ENCODE data around the gene C3orf38.
"Not testable (repeated sequence)": the region's sequence is repeated elsewhere in the genome, so short reads cannot be mapped to it uniquely, and the experiment has no call there.

The C3orf38 gene

GRCh38 chr3:88149509-88150362 is at the start of gene C3orf38:
Gene C3orf38 (plus strand): TSS chr3:88149959. CDS start chr3:88150053, 94 bp downstream.
- DNase-seq (ENCODE audit: low read depth in 2 of 2): peak; percentile 39 to 61

- no peak for DNase-seq (ENCODE audit: low read depth in 2 of 2)
These were observed 48.6 kb upstream of the C3orf38 start for GRCh38 chr3:88101142-88101541.

- DNase-seq (ENCODE audit: low read depth in 2 of 2): no peak
These were observed 44.4 kb upstream of the C3orf38 start for GRCh38 chr3:88105325-88105724.

- no peak for DNase-seq (ENCODE audit: low read depth in 2 of 2)
These were observed 37.5 kb upstream of the C3orf38 start for GRCh38 chr3:88112289-88112688.

GRCh38 chr3:88113311-88114162 is 36.2 kb upstream of the C3orf38 start:
- DNase-seq (ENCODE audit: low read depth in 2 of 2): peak; percentile 6 to 16

GRCh38 chr3:88114878-88115549 is 34.7 kb upstream of the C3orf38 start:
- DNase-seq (ENCODE audit: low read depth in 2 of 2): no peak

- no peak for DNase-seq (ENCODE audit: low read depth in 2 of 2)
These were observed 32.1 kb upstream of the C3orf38 start for GRCh38 chr3:88117683-88118082.

- DNase-seq (ENCODE audit: low read depth in 2 of 2): not testable (repeated sequence)
These were observed 31.2 kb upstream of the C3orf38 start for GRCh38 chr3:88118603-88119002.

- DNase-seq (ENCODE audit: low read depth in 2 of 2): no peak
These were observed 26.2 kb upstream of the C3orf38 start for GRCh38 chr3:88123526-88123925.

GRCh38 chr3:88131695-88132094 is 18.1 kb upstream of the C3orf38 start:
- no peak for DNase-seq (ENCODE audit: low read depth in 2 of 2)

- no peak for DNase-seq (ENCODE audit: low read depth in 2 of 2)
These were observed 16.9 kb upstream of the C3orf38 start for GRCh38 chr3:88132894-88133293.

- DNase-seq (ENCODE audit: low read depth in 2 of 2): no peak
These were observed 16.0 kb upstream of the C3orf38 start for GRCh38 chr3:88133711-88134263.

GRCh38 chr3:88137836-88138235 is 11.9 kb upstream of the C3orf38 start:
- DNase-seq (ENCODE audit: low read depth in 2 of 2): no peak

GRCh38 chr3:88141458-88142083 is 8.2 kb upstream of the C3orf38 start:
- DNase-seq (ENCODE audit: low read depth in 2 of 2): no peak

- no peak for DNase-seq (ENCODE audit: low read depth in 2 of 2)
These were observed 7.6 kb upstream of the C3orf38 start for GRCh38 chr3:88142094-88142624.

GRCh38 chr3:88147261-88147660 is 2.5 kb upstream of the C3orf38 start:
- DNase-seq (ENCODE audit: low read depth in 2 of 2): no peak

- no peak for DNase-seq (ENCODE audit: low read depth in 2 of 2)
These were observed 1.1 kb upstream of the C3orf38 start for GRCh38 chr3:88148651-88149050.

GRCh38 chr3:88149101-88149508 is 654 bp upstream of the C3orf38 start:
- DNase-seq (ENCODE audit: low read depth in 2 of 2): peak in 1 of 2 donors; percentile 1

GRCh38 chr3:88150371-88150770 is 612 bp downstream of the C3orf38 start:
- DNase-seq (ENCODE audit: low read depth in 2 of 2): no peak

GRCh38 chr3:88150806-88151205 is 1.0 kb downstream of the C3orf38 start:
- no peak for DNase-seq (ENCODE audit: low read depth in 2 of 2)

GRCh38 chr3:88151358-88151757 is 1.6 kb downstream of the C3orf38 start:
- DNase-seq (ENCODE audit: low read depth in 2 of 2): no peak

All from stimulated activated CD8-positive, alpha-beta memory T cell treated with anti-CD3 and anti-CD28 coated beads, Interleukin-2, amount 100 ng/mL, for 1 hour (primary cell).